ENCODE data around the gene DLGAP4.

The DLGAP4 gene

DNA sequence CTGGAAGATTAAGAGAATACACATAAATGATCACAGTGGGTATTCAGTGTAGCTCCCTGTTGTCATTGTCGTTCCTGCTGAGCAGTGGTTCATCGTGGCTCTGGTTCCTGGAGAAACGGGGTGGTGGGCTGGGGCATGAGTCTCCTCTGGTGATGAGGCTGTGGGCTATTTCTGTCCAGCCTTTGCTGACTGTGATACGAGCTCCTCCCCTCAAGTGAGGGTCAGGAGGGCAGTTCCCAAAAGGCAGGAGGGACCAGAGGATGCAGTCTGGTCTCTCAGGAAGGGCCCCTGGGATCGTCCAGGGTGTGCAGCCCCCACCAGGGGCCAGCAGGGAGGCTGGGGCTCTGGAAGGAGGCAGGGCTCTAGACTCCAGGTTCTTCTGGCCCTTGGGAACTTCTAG, 31.1 kb upstream of the DLGAP4 start:
- DNase-seq (ENCODE audit: low read depth in 2 of 2), result no peak

DNA sequence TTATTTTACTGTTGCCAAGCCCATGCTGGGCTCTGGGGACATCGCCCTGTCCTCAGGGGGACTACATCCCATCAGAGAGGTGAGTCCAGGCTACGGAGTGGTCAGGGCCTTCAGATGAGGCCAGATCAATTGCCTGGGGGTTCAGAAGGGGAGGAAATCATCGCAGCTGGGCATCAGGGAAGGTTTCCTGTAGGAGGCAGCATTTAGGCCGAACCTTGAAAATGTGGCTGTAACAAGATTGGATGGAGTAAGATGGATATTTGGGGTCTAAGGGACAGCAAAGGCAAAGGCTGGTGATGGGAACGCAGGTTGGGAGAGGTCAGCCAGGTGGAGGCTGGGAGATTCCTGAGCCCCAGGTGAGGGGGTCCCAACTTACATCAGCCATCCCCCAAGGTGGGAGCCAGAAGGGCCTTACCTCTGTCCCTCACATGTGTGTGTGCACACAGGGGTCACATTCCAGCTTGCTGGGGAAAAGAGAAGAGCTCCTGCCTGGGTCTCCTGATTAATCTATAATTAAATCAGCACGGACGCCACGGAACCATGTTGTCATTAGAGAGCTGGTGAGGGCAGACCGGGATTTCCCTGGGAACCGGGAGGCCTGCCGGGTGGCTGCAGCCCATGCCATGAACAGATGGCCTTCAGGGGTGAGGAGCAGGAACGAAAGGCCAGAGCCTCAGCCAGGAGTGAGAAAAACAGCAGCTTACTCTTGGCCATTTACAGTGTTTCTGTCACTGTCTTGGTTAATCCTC, 30.5 kb upstream of the DLGAP4 start:
- DNase-seq (ENCODE audit: low read depth in 2 of 2), result no peak

DNA sequence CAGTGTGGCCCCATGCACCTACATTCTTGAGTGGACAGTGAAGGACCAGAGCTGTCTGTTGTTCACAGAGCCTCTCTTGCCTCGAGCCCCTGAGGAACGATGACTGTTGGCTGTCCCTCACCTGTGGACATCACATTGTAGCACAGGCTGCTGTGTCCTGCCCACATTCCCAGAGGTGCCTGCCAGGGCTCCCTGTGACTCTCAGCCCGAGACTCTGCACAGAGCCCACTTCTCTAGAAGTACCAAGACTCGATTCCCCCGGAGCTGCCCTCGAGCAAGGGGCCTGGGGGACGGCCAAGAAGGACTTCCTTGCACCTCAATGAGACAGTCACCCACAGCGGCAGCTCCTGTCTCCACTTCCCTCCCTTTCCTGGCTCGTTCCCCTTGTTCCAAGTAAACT, 28.6 kb upstream of the DLGAP4 start:
- no peak for DNase-seq (ENCODE audit: low read depth in 2 of 2)

DNA sequence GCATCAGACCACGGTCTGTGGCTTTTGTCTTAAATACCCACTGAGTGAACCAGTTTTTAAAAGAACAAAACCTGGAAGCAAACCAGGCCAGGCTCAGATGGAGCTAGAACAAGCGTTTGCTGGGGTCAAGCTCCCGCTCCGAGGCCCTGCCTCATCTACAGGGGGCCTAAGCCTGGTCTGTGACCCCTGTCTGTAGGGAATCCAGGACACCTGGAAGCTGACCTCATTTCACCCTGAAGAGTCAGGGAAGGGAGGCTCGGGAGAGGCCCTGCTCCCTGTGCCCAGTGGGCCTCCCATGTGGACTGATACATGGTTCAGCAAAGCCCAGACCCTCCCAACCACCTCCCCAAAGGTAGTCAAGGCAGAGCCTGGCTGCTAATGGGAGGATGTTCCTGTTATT, 26.8 kb upstream of the DLGAP4 start:
- DNase-seq (ENCODE audit: low read depth in 2 of 2), result no peak

DNA sequence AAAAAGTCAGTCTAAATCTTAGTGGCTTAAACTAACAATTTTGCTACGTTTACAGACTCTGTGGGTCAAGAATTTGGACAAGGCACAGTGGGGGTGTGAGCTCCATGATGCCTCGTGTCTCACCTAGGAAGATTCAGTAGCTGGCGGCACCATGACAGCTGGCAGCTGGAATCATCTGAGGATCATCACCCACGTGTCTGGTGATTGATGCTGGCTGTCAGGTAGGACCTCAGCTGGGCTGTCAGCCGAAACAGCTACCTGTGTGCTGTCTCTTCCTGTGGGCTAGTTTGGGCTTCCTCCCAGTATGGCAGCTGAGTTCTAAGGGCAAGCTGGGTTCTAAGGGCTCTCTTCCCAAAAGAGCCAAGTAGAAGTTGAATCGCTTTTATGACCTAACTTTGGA, 26.4 kb upstream of the DLGAP4 start:
- DNase-seq (ENCODE audit: low read depth in 2 of 2), result no peak

DNA sequence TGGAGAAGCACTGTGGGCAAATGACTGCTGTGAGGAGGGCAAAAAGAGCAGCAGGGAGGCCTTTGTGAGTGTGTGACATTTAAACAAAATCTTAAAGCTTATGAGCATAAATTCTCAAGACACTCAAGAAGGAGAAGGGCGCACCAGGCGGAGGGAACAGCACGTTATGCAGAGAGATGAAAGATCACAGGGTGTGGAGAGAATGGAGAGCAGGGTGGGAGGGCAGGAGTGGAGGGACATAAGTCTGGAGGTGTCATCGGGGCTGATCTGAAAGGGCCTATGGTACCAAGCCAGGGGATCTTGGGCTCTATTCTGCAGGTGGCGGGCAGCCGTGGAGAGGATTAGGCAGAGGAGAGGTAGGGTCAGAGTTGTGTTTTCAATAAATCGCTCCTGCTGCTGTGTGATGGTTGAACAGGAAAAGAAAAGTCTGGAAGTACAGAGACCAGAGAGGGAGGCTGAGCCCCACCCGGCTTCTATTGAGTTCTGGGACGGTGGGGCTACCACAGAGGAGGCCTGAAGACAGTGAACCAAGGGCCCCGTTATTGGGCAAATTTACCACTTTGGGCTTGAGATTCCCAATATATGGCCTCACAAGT, 24.3 kb upstream of the DLGAP4 start:
- DNase-seq (ENCODE audit: low read depth in 2 of 2), result no peak

DNA sequence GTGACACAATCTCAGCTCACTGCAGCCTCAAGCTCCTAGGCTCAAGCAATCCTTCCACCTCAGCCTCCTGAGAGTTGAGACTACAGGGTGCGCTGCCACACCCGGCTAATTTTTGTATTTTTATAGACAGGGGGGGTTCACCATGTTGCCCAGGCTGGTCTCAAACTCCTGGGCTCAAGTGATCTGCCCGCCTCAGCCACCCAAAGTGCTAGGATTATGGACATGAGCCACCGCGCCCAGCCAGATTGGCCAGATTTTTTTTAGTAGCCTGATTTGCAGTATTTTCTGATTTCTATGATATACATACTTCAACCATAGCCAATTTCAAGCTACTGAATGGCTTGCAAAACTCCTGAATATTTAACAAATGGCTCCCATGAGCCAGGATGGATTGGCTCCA, 21.4 kb upstream of the DLGAP4 start:
- DNase-seq (ENCODE audit: low read depth in 2 of 2), result no peak

DNA sequence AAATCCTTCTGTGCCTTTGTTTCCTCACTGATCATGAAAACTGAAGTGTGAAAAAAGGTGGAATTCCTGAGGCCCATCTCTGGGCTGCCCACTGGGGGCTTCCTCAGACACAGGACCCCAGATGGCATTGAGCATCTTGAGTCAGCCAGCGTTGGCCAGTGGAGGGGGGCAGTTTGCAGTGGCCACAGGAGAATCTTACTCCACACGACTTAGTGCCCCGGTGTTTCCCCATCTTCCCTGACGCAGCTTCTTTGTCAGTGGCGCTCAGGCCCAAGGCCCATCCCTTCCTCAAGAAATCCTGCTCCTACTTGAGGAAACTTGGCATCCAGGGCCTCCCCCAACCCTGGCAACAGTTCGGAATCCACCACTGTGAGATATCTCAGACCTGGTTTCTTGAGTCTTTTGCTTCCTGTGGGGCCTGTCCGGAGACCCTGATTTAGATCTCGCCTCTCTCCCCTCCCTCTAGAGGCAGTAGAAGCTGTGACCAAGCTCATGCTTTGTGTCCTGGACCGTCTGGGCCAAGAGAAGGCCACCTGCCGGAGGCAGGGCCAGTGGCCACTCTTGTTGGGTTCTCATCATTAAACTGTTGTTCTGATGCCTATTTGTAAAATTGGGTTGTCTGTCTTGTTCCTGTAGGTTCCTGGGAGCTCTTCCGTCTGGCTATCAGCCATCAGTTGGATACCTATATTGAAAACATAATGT, 20.2 kb upstream of the DLGAP4 start:
- no peak for DNase-seq (ENCODE audit: low read depth in 2 of 2)

DNA sequence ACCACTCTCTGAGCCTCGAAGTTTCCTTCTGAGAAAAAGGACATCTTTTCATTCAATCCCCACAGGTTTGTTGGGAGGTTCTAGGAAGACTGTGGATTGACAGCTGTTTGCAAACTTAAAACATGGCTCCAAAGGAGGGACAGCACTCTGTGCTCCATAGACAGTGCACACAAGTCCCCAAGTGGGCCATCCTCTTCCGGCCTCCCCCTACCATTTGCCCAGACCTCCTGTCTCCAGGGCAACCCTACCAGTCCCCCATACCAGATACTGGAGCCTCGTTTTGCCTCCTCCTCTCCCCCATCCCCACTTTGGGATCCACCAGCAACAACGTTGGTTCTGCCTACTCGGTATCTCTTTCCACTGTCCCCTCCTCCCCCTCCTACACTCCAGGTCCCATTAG, 8.5 kb upstream of the DLGAP4 start:
- no peak for DNase-seq (ENCODE audit: low read depth in 2 of 2)

DNA sequence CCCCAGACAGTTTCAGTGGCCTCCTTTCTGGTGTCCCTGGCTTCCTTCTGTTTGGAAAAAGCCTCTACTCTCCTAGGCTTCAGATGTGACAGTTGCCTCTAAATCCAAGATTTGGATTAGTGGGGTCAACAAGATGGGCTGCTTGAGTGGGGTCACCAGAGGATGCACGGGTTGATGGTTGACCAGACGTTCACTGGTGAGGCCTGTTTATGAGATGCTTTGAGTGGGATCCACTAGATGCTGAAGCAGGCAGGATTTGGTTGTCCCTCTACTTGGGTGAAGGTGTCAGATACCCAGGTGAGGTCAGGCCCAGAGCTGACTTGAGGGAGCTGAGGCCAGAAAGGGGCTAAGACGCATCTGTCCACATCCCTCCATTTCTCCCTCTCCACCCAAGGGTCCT, 8.1 kb upstream of the DLGAP4 start:
- no peak for DNase-seq (ENCODE audit: low read depth in 2 of 2)

DNA sequence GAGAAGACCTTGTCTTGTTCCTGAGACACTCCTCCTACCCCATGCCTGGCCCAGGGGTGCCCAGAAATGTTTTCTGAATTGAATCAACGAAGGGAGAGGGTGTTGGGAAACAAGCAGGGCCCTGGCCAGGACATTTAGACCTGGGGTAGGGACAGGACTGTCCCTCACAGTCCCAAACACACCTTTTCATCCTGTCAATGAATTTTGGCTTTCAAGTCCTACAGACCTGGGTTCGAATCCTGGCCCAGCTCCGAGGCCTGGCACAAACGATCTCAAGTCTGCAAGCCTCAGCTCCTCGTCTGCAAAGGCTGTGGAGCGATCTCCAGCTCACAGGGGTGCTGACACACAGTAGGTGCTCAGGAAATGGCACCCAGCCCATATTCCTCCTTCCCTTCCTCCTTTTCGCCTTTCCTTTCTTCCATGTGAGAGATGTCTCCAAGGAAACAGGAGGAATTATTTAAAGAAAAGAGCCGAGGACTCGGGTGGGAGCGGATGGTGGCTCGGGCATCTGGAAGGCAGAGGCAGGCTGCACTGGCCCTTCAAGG, 7.3 kb upstream of the DLGAP4 start:
- DNase-seq (ENCODE audit: low read depth in 2 of 2), result no peak

DNA sequence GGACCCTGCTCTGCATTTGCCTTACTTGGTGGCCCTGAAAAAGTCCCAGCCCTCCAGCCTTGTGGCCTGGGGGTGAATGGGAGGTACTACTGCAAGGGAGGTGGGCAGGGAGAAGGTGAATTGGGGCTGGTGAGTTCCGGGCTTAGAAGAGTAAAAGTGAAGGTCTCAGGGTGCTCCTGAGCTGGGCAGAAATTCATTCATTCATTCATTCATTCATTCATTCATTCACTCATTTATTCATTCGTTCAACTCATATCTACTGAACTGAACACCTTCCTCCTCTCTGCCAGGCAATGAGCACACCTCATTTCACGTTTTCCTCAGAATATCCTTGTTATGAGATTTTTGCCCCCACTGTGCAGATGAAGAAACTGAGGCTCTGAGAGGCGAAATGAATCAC, 6.7 kb upstream of the DLGAP4 start:
- no peak for DNase-seq (ENCODE audit: low read depth in 2 of 2)

DNA sequence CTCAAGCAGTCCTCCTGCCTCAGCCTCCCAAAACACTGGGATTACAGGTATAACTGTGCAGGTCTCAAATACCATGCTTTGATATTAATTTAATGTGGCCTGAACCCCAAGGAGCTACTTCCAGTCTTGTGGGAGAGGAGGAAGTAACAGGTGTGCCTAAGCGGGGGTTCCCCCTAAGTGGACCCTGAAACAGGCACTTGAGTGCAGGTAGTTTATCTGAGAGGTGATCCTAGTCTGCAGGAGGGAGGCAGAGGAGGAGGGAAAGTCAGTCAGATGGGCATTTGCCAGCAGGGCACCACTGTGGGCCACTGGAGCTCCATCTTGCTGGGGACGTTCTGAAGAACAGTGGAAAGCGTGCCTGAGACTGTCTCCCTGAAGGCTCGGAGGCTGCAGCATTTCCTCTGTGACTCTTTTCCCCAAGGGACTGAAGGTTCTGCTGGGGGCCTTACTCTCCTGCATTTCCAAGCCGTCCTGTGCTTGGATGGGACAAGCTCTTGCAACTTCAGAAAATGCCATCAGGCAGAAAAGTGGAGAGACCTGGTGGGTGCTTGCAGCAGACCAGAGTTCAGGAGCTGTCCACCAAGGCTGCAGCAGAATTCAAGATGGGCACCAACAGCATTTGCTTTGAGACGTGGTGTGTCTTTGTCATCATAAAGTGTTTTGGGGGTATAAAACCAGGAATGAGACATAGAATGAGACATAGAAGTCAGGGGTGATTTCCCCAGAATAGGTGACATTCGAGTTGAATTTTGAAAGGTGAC, 4.6 kb upstream of the DLGAP4 start:
- no peak for DNase-seq (ENCODE audit: low read depth in 2 of 2)

DNA sequence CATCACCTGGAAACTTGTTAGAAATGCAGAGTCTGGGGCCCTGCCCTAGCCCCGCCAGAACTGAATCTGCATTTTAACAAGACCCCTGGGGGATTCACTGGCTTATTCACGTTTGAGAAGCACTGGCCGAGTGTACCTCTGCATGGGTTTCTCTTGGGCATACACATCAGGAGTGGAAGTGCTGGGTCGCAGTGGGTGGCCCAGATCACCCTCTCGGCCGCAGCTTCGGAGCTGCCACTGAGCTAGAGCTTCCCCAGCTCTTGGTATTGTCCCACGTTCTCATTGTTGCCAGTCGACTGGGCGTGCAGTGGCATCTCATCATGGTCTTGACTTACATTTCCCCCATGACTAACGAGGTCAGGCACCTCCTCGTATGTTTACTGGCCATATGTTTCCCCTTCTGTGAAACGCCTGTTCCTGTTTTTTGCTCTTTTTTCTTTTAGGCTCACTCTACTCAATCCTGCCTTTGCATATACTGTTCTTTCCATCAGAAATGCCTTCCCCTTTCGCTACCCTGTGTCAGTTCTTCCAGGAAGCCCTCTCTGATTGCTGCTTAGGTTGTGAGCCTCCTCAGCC, 3.0 kb upstream of the DLGAP4 start:
- DNase-seq (ENCODE audit: low read depth in 2 of 2), result no peak

DNA sequence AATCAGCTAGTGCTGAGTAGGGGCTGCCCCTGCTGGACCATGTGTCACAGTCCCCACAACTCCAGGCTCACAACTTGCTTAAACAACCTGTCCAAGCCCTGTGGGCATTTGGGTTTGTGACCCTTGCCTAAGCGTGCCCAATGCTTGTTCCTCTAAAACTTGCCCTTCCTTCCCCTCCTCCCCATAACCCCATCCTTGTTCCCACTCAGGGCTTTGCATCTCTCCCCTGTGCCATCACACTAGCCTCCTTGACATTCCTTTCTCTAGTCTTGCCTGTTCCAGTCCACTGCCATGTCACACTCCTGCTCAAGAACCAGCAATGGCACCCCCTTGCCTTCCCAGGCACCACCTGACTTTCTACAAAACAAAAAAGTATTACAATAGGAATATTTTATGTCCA, 2.3 kb upstream of the DLGAP4 start:
- DNase-seq (ENCODE audit: low read depth in 2 of 2), result no peak

DNA sequence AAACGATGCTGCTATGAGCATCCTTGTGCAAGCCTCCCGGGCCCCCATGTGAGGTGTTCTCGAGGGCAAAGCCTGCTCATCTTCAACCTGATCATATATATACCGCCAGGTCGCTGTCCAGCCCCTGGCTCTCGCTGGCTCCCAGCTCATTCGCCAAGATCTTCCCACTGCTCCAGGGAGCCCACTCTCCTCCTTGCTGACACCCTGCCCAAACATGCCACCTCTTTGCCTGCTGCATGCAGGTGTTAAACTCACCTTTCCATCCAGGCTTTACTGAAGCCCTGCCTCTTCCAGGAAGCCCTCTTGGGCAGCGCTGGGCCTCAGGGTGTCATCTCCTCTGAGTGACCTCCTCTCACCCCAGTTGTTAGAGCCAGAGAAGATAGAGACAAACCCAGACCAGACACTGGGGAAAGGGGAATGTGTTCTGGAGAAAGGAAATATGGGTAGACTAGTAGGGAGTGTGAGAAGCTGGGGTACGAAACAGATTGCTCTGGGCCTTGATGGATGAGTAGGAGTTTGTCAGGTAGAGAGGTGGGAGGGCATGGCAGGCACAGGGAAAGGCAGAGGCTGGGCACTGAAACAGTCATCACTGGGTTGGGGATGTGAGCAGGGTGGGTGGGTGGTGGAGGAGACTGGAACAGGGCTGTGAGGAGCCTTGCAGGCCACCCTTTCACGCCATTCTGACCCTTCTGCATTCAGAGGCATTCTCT, 1.2 kb upstream of the DLGAP4 start:
- DNase-seq (ENCODE audit: low read depth in 2 of 2), result no peak

DNA sequence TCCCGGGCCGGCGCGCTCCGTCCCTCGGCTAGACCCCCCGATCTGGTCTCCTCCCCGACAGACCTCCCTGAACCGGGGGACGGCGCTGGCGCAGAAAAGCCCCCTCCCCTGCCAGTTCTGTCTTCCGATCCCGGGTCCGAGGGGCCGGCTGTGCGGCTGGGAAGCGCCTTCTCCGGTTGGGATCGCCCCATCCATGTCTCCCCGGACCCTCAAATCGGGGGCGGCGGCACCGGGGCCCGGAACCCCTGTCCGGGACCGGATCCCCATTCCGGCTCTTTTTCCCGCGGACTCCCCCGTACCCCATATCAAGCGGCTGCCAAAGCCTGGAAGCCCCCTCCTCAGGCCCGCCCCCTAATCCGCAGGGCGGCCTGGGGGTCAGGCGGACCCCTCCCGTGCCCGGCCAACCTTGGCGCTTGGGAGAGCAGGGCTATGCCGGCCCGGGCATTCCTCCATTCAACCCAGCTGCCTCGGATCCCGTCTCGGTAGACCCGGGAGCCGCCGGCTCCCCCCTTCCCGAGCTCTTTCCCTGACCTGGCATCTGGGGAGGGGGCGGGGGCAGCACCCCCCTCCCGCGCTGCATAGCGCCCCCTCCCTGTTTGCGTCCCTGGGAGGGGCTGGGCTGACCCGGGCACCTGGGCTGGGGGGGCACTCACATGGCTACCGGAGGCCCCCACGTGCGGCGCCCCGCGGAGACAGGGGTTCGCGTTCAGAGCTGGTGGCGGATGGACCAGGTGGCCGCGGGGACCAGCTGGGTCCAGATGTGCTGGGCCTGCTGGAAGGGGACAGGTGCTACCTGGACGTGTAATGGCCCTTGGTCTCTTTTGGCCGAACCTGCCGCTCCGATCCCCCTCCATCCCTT, 643 bp downstream of the DLGAP4 start:
- no peak for DNase-seq (ENCODE audit: low read depth in 2 of 2)

DNA sequence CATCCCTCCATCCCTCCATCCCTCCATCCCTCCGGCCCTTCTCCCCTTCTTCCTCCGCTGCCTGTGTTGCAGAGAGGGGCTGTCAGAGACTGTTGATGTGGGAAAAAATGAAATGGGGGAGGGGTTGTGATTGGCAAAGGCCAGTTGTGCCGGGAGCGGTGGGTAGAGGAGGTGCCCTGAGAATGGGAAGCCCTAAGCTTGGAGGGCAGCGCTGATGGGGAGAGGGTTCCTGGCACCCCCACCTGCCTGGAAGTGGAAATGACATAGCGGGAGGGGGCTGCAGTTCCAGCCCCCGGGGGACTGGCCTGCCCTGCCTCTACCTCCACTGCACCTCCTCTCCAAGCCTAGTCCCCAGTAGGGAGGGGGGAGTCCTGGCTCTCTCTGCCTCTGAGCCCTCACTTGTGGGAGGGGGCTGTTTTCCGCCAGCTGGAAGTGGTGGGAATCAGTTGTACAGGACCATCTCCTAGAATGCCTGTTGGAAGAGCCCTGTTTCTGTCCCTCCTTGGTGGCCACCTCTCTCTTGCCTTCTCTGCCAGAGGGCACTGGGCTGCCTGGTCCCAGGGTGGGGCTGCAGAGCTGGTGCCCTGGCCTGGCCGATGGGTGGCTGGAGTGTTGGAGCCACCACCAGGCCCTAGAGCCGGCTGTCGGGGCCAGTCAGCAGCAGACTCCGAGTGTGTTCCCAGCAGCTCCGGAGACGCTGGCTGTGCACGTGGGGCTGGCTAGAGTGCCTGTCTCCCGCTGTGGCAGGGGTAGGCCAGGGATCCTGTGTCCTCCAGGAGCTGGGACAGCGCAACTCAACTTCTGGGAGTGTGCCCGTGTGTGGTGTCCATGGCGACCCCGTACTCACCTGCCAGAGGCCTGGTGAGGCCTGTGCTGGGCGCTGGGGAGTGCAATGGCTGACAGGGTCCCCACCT, 1.5 kb downstream of the DLGAP4 start:
- DNase-seq (ENCODE audit: low read depth in 2 of 2), result no peak

DNA sequence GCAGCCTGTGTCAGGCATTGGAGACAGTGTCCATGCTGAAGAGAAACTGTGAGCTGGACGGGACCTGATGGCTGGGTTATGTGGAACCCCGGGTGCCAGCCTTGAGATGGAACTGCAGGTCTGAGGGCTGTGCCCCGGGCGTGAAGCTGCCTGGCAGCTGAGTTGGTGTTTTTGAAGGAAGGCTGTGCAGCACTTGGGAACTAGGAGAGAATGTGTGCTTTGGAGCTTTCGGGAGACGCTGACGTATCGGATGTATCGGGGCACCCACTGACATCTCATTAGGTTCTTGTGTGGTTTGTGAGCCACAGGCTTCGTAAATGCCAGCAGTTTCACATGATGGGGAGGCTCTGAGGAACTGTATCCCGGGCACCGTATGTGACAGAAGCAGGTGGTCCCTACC, 2.2 kb downstream of the DLGAP4 start:
- no peak for DNase-seq (ENCODE audit: low read depth in 2 of 2)
